Liver (tissue), 9 donors: ENCODE results near the gene SLC9A8. TPM values are rescaled to one million over a fixed set of nuclear protein-coding genes. Genes with fewer than 3 reads are reported as not detected.

Experiments
- DNase-seq: peaks from one replicate; pipeline ENCODE4 v3.0.0-alpha.2; 2017; ENCODE audit warnings: low spot score
- H3K27ac ChIP-seq, 2 donors: one replicate each; pipeline ENCODE4 v1.7.0; 2013; ENCODE audit warnings: inconsistent platforms in 2 of 2, low read length in 2 of 2, control low read depth in 1 of 2, low read depth in 1 of 2, mild to moderate bottlenecking in 1 of 2
- H3K27me3 ChIP-seq, 4 donors: one replicate each; pipeline versions ENCODE4 v1.6.1 to v1.7.0; 2013; ENCODE audit warnings: low read length in 3 of 4, inconsistent platforms in 1 of 4, mild to moderate bottlenecking in 1 of 4, moderate library complexity in 1 of 4; ENCODE audit not compliant: control insufficient read depth in 4 of 4, insufficient read depth in 4 of 4
- H3K36me3 ChIP-seq, 4 donors: one replicate each; pipeline versions ENCODE4 v1.6.1 to v1.7.0; 2013; ENCODE audit warnings: low read length in 3 of 4, mild to moderate bottlenecking in 3 of 4, low read depth in 1 of 4, moderate library complexity in 1 of 4; ENCODE audit not compliant: control insufficient read depth in 4 of 4, insufficient read depth in 3 of 4
- H3K4me1 ChIP-seq, 4 donors: one replicate each; pipeline versions ENCODE4 v1.6.1 to v1.7.0; 2013; ENCODE audit warnings: low read length in 3 of 4, mild to moderate bottlenecking in 3 of 4, moderate library complexity in 1 of 4; ENCODE audit not compliant: control insufficient read depth in 4 of 4, insufficient read depth in 4 of 4
- H3K4me3 ChIP-seq, 3 donors: one replicate each; pipeline versions ENCODE4 v1.6.1 to v1.7.0; 2013; ENCODE audit warnings: low read length in 3 of 3, control low read depth in 1 of 3, low read depth in 1 of 3, mild to moderate bottlenecking in 1 of 3
- H3K9ac ChIP-seq, 2 donors: one replicate each; pipeline ENCODE4 v1.7.0; 2013; ENCODE audit warnings: low read length in 2 of 2, mild to moderate bottlenecking in 2 of 2, moderate library complexity in 2 of 2, control low read depth in 1 of 2, low read depth in 1 of 2
- H3K9me3 ChIP-seq, 4 donors: one replicate each; pipeline versions ENCODE4 v1.6.1 to v1.7.0; 2013; ENCODE audit warnings: low read length in 3 of 4; ENCODE audit not compliant: control insufficient read depth in 4 of 4
- ATF3 ChIP-seq: IDR thresholded peaks from 2 replicates; pipeline ENCODE4 v1.6.1; 2016; ENCODE audit warnings: antibody characterized with exemption
- EGR1 ChIP-seq, 2 donors: IDR thresholded peaks; 2 replicates each; pipeline ENCODE4 v1.6.1; 2016 to 2018; ENCODE audit warnings: antibody characterized with exemption in 2 of 2, low read depth in 2 of 2
- FOXA1 ChIP-seq: IDR thresholded peaks from 2 replicates; pipeline ENCODE4 v1.6.1; 2016; ENCODE audit warnings: antibody characterized with exemption
- FOXA2 ChIP-seq: IDR thresholded peaks from 2 replicates; pipeline ENCODE4 v1.6.1; 2016; ENCODE audit warnings: antibody characterized with exemption
- GABPA ChIP-seq, 2 donors: IDR thresholded peaks in 1 of 2; conservative IDR thresholded peaks in 1 of 2; 2 replicates each; pipeline ENCODE4 v1.6.1; 2016; ENCODE audit warnings: antibody characterized with exemption in 2 of 2, mild to moderate bottlenecking in 1 of 2, moderate library complexity in 1 of 2
- HNF4A ChIP-seq, 2 donors: conservative IDR thresholded peaks; 2 replicates each; pipeline ENCODE4 v1.6.1; 2016; ENCODE audit warnings: antibody characterized with exemption in 2 of 2, mild to moderate bottlenecking in 2 of 2
- HNF4G ChIP-seq: IDR thresholded peaks from 2 replicates; pipeline ENCODE4 v1.6.1; 2016; ENCODE audit warnings: antibody characterized with exemption
- JUND ChIP-seq, 2 donors: IDR thresholded peaks; 2 replicates each; pipeline ENCODE4 v1.6.1; 2016; ENCODE audit warnings: antibody characterized with exemption in 2 of 2
- RAD21 ChIP-seq, 2 donors: IDR thresholded peaks; 2 replicates each; pipeline ENCODE4 v1.6.1; 2016; ENCODE audit warnings: antibody characterized with exemption in 2 of 2, mild to moderate bottlenecking in 2 of 2
- RXRA ChIP-seq, 2 donors: IDR thresholded peaks; 2 replicates each; pipeline ENCODE4 v1.6.1; 2017 to 2018; ENCODE audit warnings: antibody characterized with exemption in 2 of 2, mild to moderate bottlenecking in 1 of 2
- SP1 ChIP-seq: IDR thresholded peaks from 2 replicates; pipeline ENCODE4 v1.6.1; 2018; ENCODE audit warnings: antibody characterized with exemption, mild to moderate bottlenecking
- TAF1 ChIP-seq: conservative IDR thresholded peaks from 2 replicates; pipeline ENCODE4 v1.6.1; 2016; ENCODE audit warnings: antibody characterized with exemption, mild to moderate bottlenecking
- YY1 ChIP-seq: IDR thresholded peaks from 2 replicates; pipeline ENCODE4 v1.6.1; 2016; ENCODE audit warnings: antibody characterized with exemption, mild to moderate bottlenecking
- WGBS: extraction: QIAGEN DNeasy Blood & Tissue Kit; methylation state at CpG from one replicate; pipeline ENCODE4 v1.1.7; 2013; 5-methylcytosine and 5-hydroxymethylcytosine counted together
- polyA plus RNA-seq, 2 donors: library from polyadenylated mRNA; stranded (reverse) in 1 of 2; unstranded in 1 of 2; fragments of 200-250 nt in 1 of 2; fragments of >200 nt in 1 of 2; fragmentation: Nextera tagmentation in 1 of 2; extraction: Ambion mirVana in 1 of 2; gene quantifications; one replicate each; pipeline versions ENCODE4 v1.2.1 to v1.2.3, GENCODE V29; 2013 to 2015
- total RNA-seq, 2 donors: library from RNA; depleted of rRNA; stranded (reverse); fragments of >200 nt; gene quantifications; one replicate each; pipeline ENCODE4 v1.2.3, GENCODE V29; 2014
- TF ChIP-seq, protein P1 (sequence below): IDR thresholded peaks from 2 replicates; pipeline ENCODE4 v1.6.1; 2016; ENCODE audit warnings: antibody characterized with exemption, mild to moderate bottlenecking
- TF ChIP-seq, protein P2 (sequence below): IDR thresholded peaks from 2 replicates; pipeline ENCODE4 v1.6.1; 2016; ENCODE audit warnings: antibody characterized with exemption
- TF ChIP-seq, protein P3 (sequence below): IDR thresholded peaks from 2 replicates; pipeline ENCODE4 v1.6.1; 2016; ENCODE audit warnings: antibody characterized with exemption
- TF ChIP-seq, protein P4 (sequence below): fragments of 150-350 bp; IDR thresholded peaks from 2 replicates; pipeline ENCODE4 v1.5.1; 2017; ENCODE audit warnings: improper control_type of control experiment, low read depth, low read length; ENCODE audit not compliant: missing input control
- donor health status: healthy.
- donor health status: healthy.
- donor health status: healthy.
- donor health status: healthy.
- donor health status: healthy.

Gene SLC9A8
- total and polyA plus RNA-seq, 4 donors: 4.0 to 9.5 (median 8.6) TPM

GRCh38 chr20:49856904-49857303 lies 44.3 kb downstream of the SLC9A8 start:
- Histone ChIP-seq H3K9ac (no peak overlapping the region), H3K27ac (no peak overlapping the region), H3K4me3 (no peak overlapping the region), H3K36me3 (peaks cover 3 to 31% (median 24%) of the 10 kb centered on the region in 4 donors), H3K27me3 (no peaks in the 10 kb centered on the region), H3K4me1 (no peaks in the 10 kb centered on the region), H3K9me3 (no peaks in the 10 kb centered on the region)
- 98% methylated on average over 3 of the region's 3 CpGs for WGBS
- TF ChIP-seq HNF4G: no peak
- no peak for TF ChIP-seq EGR1 (IDR thresholded peaks at IDR 0.05; ENCODE audit: low read depth in 2 of 2)
- TF ChIP-seq, protein P1, sequence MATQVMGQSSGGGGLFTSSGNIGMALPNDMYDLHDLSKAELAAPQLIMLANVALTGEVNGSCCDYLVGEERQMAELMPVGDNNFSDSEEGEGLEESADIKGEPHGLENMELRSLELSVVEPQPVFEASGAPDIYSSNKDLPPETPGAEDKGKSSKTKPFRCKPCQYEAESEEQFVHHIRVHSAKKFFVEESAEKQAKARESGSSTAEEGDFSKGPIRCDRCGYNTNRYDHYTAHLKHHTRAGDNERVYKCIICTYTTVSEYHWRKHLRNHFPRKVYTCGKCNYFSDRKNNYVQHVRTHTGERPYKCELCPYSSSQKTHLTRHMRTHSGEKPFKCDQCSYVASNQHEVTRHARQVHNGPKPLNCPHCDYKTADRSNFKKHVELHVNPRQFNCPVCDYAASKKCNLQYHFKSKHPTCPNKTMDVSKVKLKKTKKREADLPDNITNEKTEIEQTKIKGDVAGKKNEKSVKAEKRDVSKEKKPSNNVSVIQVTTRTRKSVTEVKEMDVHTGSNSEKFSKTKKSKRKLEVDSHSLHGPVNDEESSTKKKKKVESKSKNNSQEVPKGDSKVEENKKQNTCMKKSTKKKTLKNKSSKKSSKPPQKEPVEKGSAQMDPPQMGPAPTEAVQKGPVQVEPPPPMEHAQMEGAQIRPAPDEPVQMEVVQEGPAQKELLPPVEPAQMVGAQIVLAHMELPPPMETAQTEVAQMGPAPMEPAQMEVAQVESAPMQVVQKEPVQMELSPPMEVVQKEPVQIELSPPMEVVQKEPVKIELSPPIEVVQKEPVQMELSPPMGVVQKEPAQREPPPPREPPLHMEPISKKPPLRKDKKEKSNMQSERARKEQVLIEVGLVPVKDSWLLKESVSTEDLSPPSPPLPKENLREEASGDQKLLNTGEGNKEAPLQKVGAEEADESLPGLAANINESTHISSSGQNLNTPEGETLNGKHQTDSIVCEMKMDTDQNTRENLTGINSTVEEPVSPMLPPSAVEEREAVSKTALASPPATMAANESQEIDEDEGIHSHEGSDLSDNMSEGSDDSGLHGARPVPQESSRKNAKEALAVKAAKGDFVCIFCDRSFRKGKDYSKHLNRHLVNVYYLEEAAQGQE: no peak
- no peak for TF ChIP-seq TAF1
- no peak for DNase-seq

- DNase-seq: no peak
- WGBS: 95% methylated on average over 2 of the region's 2 CpGs
- TF ChIP-seq FOXA2 (no peak), RXRA (IDR thresholded peaks at IDR 0.05) (no peak), RAD21 (IDR thresholded peaks at IDR 0.05) (no peak), EGR1 (IDR thresholded peaks at IDR 0.05; ENCODE audit: low read depth in 2 of 2) (no peak), FOXA1 (no peak), SP1 (no peak), HNF4G (no peak), HNF4A (conservative IDR thresholded peaks at IDR 0.05) (no peak), JUND (IDR thresholded peaks at IDR 0.05) (no peak), YY1 (no peak), GABPA (IDR thresholded peaks at IDR 0.05 in 1 of 2, conservative IDR thresholded peaks at IDR 0.05 in 1 of 2) (no peak), ATF3 (no peak), TAF1 (no peak)
- TF ChIP-seq, protein P2, sequence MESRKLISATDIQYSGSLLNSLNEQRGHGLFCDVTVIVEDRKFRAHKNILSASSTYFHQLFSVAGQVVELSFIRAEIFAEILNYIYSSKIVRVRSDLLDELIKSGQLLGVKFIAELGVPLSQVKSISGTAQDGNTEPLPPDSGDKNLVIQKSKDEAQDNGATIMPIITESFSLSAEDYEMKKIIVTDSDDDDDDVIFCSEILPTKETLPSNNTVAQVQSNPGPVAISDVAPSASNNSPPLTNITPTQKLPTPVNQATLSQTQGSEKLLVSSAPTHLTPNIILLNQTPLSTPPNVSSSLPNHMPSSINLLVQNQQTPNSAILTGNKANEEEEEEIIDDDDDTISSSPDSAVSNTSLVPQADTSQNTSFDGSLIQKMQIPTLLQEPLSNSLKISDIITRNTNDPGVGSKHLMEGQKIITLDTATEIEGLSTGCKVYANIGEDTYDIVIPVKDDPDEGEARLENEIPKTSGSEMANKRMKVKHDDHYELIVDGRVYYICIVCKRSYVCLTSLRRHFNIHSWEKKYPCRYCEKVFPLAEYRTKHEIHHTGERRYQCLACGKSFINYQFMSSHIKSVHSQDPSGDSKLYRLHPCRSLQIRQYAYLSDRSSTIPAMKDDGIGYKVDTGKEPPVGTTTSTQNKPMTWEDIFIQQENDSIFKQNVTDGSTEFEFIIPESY: no peak
- TF ChIP-seq, protein P3, sequence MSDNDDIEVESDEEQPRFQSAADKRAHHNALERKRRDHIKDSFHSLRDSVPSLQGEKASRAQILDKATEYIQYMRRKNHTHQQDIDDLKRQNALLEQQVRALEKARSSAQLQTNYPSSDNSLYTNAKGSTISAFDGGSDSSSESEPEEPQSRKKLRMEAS: no peak
- TF ChIP-seq, protein P4, sequence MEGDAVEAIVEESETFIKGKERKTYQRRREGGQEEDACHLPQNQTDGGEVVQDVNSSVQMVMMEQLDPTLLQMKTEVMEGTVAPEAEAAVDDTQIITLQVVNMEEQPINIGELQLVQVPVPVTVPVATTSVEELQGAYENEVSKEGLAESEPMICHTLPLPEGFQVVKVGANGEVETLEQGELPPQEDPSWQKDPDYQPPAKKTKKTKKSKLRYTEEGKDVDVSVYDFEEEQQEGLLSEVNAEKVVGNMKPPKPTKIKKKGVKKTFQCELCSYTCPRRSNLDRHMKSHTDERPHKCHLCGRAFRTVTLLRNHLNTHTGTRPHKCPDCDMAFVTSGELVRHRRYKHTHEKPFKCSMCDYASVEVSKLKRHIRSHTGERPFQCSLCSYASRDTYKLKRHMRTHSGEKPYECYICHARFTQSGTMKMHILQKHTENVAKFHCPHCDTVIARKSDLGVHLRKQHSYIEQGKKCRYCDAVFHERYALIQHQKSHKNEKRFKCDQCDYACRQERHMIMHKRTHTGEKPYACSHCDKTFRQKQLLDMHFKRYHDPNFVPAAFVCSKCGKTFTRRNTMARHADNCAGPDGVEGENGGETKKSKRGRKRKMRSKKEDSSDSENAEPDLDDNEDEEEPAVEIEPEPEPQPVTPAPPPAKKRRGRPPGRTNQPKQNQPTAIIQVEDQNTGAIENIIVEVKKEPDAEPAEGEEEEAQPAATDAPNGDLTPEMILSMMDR: no peak
- TF ChIP-seq, protein P1: no peak
- Histone ChIP-seq H3K27me3 (no peaks in the 10 kb centered on the region), H3K27ac (no peak overlapping the region), H3K36me3 (peaks cover 3 to 26% (median 20%) of the 10 kb centered on the region in 4 donors), H3K9ac (no peak overlapping the region), H3K9me3 (no peaks in the 10 kb centered on the region), H3K4me1 (no peaks in the 10 kb centered on the region), H3K4me3 (no peak overlapping the region)
These were observed 45.5 kb downstream of the SLC9A8 start for GRCh38 chr20:49858076-49858585.
